Hippocampal formation (tissue), 2 donors: Measurements from ENCODE around the gene KLHL3.

ENCODE experiments used
- DNase-seq, 2 donors: peaks; one replicate each; lab custom pipeline; 2025; lab: John Stamatoyannopoulos, UW

The KLHL3 gene

DNA sequence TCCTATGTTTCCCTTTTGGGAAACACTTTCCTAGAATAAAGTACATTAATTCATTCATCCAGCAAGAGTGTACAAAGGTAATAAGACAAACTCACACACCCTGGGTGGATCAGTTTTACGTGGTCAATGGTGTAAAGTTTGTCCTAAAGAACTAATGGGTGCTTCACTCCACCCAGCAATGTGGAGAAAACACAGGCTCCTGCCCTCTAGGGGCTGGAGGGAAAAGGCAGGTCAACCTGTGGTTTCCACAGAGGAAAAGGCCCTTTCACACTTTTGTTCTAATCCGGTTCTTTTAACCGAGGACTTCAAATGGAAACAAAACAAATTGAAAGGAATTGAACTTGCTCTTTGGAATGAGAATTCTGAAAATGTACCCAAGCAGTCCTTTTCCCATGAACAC, 155.9 kb downstream of the KLHL3 start:
- DNase-seq = no peak

DNA sequence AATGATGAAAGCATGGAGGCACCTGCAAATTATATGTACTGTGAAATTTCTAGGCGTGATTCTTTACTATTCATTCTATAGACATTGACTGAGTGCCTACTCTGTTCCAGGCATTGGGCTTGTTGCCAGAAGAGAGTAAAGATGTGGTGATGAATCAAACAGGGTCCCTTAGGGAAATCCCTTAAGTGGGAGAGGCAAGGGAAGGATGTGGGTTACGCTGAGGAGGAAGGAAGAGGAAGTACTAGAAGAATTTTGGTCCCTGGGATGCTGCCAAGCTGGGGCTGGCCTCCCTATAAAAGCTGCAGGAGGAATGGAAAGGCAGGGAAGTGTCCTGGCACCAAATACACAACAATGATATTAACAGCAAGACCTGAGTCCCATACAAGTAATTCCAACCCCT, 160.0 kb downstream of the KLHL3 start:
- no peak for DNase-seq

DNA sequence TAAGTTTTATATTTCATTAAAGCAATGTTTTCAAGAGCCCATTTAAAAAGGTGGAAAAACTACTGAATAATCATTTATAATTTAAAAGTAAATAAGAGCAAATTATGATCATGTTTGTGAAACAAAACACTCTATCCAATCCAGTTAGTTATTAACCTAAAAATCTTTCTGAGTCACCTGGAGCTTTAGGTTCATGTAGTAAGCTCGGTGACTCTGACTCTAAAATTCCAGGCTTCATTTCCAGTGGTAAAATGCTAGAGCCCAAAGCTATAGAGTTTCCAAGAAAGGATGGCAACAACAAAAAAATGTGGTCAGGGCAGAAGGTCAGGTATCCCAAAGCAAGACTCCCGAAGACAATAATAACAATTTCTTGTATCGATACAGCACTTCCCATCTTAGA, 160.7 kb downstream of the KLHL3 start:
- DNase-seq = no peak

DNA sequence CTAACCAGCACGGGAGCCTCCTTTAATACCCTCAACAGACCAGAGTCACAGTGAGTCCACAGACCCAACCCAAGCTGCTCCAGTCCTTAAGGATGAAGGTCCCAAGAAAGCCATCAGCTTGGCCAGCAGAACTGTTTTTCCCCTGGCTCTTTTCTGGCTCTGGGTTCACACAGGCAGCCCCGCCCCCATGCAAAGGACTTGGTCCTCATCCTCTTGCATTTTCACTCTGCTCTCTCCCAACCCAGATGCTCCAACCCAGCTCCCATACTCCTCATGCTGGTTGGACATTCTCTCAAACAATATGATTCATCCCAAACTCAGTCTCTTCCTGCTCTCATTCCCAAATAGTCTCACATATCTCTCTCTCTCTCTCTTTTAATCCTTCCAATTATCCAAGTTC, 162.5 kb downstream of the KLHL3 start:
- DNase-seq = no peak

DNA sequence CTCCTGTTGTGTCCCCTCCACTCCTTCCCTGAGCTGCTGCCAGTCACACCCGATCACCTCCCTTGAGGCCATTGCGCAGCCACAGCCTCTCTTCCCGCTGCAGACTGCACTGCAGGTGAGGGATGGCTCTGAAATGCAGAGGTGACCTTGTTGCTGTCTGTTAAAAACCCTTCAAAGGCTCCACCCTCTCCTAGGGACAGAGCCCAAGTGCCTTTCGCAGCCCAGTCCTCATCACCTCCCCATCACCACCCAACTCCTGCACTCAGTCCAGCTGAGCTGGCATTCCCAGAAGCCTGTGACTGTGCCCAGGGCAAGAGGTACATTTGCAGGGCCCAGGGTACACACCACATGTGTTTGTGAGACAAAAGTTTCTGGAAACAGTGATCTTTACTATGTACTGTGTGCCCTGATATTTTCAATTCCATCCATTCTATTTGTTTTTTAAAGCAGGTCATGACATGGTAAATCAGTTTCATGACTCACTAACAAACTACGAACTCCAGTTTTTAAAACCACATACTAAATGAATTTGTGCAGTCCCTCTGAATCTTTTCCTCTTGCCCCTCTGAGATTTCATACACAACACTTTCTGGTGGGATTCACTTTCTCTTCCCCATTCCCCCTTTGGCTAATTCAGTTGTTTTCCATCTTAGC, 163.7 kb downstream of the KLHL3 start:
- no peak for DNase-seq

DNA sequence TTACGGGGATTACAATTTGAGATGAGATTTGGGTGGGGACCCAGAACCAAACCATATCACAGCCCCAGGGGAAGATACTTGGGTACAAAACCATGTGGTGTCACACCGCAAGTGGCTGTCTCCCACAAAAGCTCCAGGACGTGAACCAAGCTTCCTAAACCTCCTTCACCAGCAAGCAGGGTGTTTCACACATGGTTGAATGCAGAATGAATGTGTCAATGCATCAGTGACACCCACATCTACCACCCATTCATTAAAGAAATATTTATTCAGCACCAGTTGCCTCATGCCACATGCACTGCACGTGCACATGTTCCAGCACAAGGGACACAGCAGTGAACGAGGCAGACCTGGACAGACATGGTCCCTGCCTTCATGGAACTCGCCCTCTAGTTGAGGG, 165.8 kb downstream of the KLHL3 start:
- DNase-seq = no peak
